Measurements from ENCODE around the gene STARD5. TPM values are rescaled to one million over a fixed set of nuclear protein-coding genes. Genes with fewer than 3 reads are reported as not detected.

The STARD5 gene
- total RNA-seq, 2 donors from 2014 or later: 2.0 to 5.4 TPM

DNA sequence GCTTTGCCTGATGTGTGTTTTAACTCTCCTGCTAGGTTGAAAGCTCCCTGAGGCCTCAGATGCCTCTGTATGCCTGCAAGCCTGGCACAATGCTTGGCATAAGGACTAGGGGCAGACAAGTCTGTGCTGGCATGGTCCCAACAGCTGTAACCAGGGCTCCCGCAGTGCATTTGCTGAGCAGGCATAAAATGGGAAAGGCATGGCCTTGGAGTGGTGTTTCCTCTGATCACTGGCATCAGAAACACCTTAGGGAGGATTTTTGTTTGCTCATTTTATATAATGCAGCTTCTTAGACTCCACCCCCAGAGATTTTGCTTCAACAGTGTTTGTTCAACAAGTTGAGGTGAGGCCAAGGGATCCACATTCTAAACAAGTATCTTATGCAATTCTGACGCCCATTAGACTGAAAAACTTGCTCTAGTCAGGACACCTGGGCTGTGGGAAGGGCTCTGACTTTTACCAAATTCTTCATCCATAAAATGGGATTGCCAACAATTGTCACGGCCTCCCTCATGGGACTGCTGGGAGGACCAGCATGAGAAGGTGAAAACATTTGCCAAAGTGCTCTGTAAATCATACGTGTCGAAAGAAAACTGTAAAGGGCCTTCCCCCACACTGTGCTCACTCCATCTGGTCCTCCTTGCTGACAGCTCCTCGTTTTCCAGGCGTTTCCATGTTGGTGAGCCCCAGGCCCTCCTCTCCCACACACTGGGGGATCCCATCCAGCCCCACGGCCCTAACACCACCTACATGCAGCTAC, 43.1 kb downstream of the STARD5 start:
- H3K36me3 ChIP-seq (ENCODE audit: control insufficient read depth, insufficient read depth, low read length): no peaks in the 10 kb centered on the region
- Mint-ChIP-seq H3K36me3 (ENCODE audit: low read depth) (no peaks in the 10 kb centered on the region), H3K27me3 (ENCODE audit: insufficient read depth) (peaks cover 2% of the 10 kb centered on the region), H3K4me1 (no peaks in the 10 kb centered on the region), H3K27ac (no peak overlapping the region), H3K9me3 (peaks cover 22% of the 10 kb centered on the region), H3K4me3 (no peak overlapping the region)
- no peak overlapping the region for H3K9ac ChIP-seq (ENCODE audit: extremely low read depth, low read length, poor library complexity, severe bottlenecking)
- no peaks in the 10 kb centered on the region for H3K27me3 ChIP-seq (ENCODE audit: control insufficient read depth, insufficient read depth, low read length, poor library complexity, severe bottlenecking)
- H3K4me3 ChIP-seq (ENCODE audit: low read length): no peak overlapping the region
- H3K27ac ChIP-seq (ENCODE audit: low read depth, low read length): no peak overlapping the region
- WGBS, 2 experiments (ENCODE audit: insufficient coverage in 1 of 2, insufficient read length in 1 of 2): 83 to 95% methylated on average over 7 to 8 of the region's 8 CpGs
- TF ChIP-seq, protein P1, sequence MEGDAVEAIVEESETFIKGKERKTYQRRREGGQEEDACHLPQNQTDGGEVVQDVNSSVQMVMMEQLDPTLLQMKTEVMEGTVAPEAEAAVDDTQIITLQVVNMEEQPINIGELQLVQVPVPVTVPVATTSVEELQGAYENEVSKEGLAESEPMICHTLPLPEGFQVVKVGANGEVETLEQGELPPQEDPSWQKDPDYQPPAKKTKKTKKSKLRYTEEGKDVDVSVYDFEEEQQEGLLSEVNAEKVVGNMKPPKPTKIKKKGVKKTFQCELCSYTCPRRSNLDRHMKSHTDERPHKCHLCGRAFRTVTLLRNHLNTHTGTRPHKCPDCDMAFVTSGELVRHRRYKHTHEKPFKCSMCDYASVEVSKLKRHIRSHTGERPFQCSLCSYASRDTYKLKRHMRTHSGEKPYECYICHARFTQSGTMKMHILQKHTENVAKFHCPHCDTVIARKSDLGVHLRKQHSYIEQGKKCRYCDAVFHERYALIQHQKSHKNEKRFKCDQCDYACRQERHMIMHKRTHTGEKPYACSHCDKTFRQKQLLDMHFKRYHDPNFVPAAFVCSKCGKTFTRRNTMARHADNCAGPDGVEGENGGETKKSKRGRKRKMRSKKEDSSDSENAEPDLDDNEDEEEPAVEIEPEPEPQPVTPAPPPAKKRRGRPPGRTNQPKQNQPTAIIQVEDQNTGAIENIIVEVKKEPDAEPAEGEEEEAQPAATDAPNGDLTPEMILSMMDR (conservative IDR thresholded peaks at IDR 0.05): no peak
- no peak for DNase-seq
- H3K4me1 ChIP-seq (ENCODE audit: control insufficient read depth, insufficient read depth, low read length): no peaks in the 10 kb centered on the region
- peaks cover 24% of the 10 kb centered on the region for H3K9me3 ChIP-seq (ENCODE audit: control insufficient read depth, low read length)

DNA sequence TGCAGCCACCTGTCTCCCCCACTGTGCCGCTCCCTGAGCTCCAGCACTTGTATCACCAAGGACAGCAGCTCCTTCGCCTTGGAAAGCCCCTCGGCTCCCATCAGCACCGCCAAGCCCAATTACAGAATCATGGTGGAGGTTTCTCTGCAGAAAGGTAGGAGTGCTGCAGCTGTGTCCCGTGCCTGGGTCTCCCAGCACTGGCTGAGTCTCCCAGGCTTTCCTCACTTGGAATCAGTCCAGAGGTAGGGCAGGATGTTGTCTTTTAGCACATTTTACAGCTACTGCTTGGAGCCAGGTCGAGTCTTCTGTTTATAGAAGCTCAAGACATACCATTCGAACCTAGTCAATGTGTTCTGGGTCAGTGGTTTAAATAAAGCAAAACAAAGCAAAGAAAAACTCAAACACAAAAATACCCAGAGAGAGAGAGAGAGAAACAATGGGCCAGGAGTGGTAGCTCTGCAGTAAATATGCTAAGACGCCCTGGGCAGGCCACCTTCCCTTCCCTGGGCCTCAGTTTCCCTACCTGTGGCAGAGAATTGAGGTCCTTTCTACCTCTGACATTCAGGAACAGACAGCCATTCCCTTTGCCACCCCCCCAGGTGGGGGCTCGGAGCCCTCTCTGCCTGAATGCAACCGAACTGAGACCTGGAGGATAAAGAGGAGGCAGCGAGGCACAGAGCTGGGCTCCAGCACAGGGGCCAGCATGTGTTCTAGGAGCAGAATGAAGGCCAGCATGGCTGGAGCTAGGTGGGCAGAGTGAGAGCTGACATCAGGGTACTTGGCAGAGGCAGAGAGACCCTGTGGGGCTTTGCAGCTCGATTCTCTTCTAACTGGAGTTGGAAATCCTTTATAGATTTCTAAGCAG, 44.1 kb downstream of the STARD5 start:
- Histone ChIP-seq H3K36me3 (ENCODE audit: control insufficient read depth, insufficient read depth, low read length) (no peaks in the 10 kb centered on the region), H3K9ac (ENCODE audit: extremely low read depth, low read length, poor library complexity, severe bottlenecking) (no peak overlapping the region), H3K4me1 (ENCODE audit: control insufficient read depth, insufficient read depth, low read length) (no peaks in the 10 kb centered on the region), H3K4me3 (ENCODE audit: low read length) (no peak overlapping the region), H3K27ac (ENCODE audit: low read depth, low read length) (no peak overlapping the region), H3K27me3 (ENCODE audit: control insufficient read depth, insufficient read depth, low read length, poor library complexity, severe bottlenecking) (no peaks in the 10 kb centered on the region), H3K9me3 (ENCODE audit: control insufficient read depth, low read length) (peaks cover 24% of the 10 kb centered on the region)
- no peak overlapping the region for H3K27ac Mint-ChIP-seq
- WGBS, 2 experiments (ENCODE audit: insufficient coverage in 1 of 2, insufficient read length in 1 of 2): 85 to 89% methylated on average over 6 to 12 of the region's 12 CpGs
- H3K27me3 Mint-ChIP-seq (ENCODE audit: insufficient read depth): peaks cover 2% of the 10 kb centered on the region
- H3K4me1 Mint-ChIP-seq: peaks cover 2% of the 10 kb centered on the region
- TF ChIP-seq, protein P1 (conservative IDR thresholded peaks at IDR 0.05): no peak
- H3K36me3 Mint-ChIP-seq (ENCODE audit: low read depth): no peaks in the 10 kb centered on the region
- H3K4me3 Mint-ChIP-seq: no peak overlapping the region
- H3K9me3 Mint-ChIP-seq: peaks cover 22% of the 10 kb centered on the region
- DNase-seq: no peak

DNA sequence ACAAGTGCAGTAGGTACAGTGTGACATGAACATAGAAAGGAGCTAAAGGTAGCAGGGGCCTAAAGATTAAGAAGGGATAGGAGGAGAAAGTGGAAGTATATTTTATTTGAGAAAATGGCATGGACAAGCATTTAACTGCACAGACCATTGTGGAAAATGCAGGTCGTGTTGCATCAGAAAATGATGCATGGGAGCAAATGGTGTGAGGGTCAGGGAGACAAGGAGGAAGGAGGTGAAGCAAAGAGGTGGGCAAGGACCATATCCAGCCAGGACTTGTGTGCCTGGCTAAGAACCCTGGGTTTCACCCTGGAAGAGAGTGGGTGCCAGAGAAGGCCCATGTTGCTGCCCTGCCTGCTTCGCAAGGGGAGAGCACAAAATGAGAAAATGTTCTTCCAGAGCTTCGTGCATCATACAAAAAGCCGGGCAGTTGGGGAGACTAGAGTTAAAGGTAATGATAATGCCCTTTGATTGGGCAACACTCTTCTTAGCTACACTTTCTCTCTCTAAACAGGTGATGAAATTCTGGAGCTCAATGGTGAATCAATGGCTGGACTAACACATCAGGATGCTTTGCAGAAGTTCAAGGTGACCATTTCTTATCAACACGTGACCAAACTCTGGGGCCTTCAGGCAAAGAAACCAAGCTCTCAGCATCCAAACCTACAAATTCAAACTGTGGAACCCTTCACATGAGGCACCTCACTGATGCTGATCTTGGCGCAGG, 45.5 kb downstream of the STARD5 start:
- H3K4me3 ChIP-seq (ENCODE audit: low read length): no peak overlapping the region
- no peak overlapping the region for H3K4me3 Mint-ChIP-seq
- H3K27ac Mint-ChIP-seq: no peak overlapping the region
- H3K27me3 ChIP-seq (ENCODE audit: control insufficient read depth, insufficient read depth, low read length, poor library complexity, severe bottlenecking): no peaks in the 10 kb centered on the region
- no peaks in the 10 kb centered on the region for H3K4me1 ChIP-seq (ENCODE audit: control insufficient read depth, insufficient read depth, low read length)
- H3K9ac ChIP-seq (ENCODE audit: extremely low read depth, low read length, poor library complexity, severe bottlenecking): no peak overlapping the region
- no peak overlapping the region for H3K27ac ChIP-seq (ENCODE audit: low read depth, low read length)
- 89 to 90% methylated on average over 4 to 6 of the region's 6 CpGs for WGBS, 2 experiments (ENCODE audit: insufficient coverage in 1 of 2, insufficient read length in 1 of 2)
- peaks cover 9% of the 10 kb centered on the region for H3K4me1 Mint-ChIP-seq
- peaks cover 24% of the 10 kb centered on the region for H3K9me3 ChIP-seq (ENCODE audit: control insufficient read depth, low read length)
- DNase-seq: no peak
- peaks cover 2% of the 10 kb centered on the region for H3K27me3 Mint-ChIP-seq (ENCODE audit: insufficient read depth)
- peaks cover 22% of the 10 kb centered on the region for H3K9me3 Mint-ChIP-seq
- no peaks in the 10 kb centered on the region for H3K36me3 ChIP-seq (ENCODE audit: control insufficient read depth, insufficient read depth, low read length)
- no peaks in the 10 kb centered on the region for H3K36me3 Mint-ChIP-seq (ENCODE audit: low read depth)
- TF ChIP-seq, protein P1 (conservative IDR thresholded peaks at IDR 0.05): no peak
